ENCODE measurements around the gene SLC29A1. TPM values are rescaled to one million over a fixed set of nuclear protein-coding genes. Genes with fewer than 3 reads are reported as not detected.

SLC29A1 gene
- total and polyA plus RNA-seq, 2 of the 8 experiments (the other 6 are each of a cell fraction or from before 2014, with no cell fraction given) = 187 to 558 TPM

GRCh38 chr6:44182911-44183390 is 40.4 kb upstream of the SLC29A1 start (continued):
- TF ChIP-seq CHD1 (IDR thresholded peaks at IDR 0.05; ENCODE audit: low read depth, low read length) = no peak
- no peak for TF ChIP-seq TEAD4 (IDR thresholded peaks at IDR 0.05; ENCODE audit: low read depth, low read length)
- TF ChIP-seq SIRT6 (IDR thresholded peaks at IDR 0.05; ENCODE audit: low read length) = no peak
- TF ChIP-seq CTBP2 (IDR thresholded peaks at IDR 0.05; ENCODE audit: borderline replicate concordance, insufficient read depth, insufficient read length, low read length) = no peak
